Spleen (tissue), 7 donors: ENCODE measurements around the gene COL25A1.

Source experiments
- CTCF ChIP-seq, 11 experiments: fragments of 200-600 bp in 7 of 11; fragments of 450-650 bp in 4 of 11; sonication (generic) in 4 of 11; IDR thresholded peaks in 8 of 11; conservative IDR thresholded peaks in 3 of 11; 1 replicate in 7 of 11; 2 replicates in 4 of 11; pipeline versions ENCODE4 v1.4.0 to v1.8.0; 2016 to 2021; ENCODE audit warnings: antibody characterized with exemption in 11 of 11, inconsistent platforms in 4 of 11, mild to moderate bottlenecking in 1 of 11
- POLR2AphosphoS5 ChIP-seq, 3 donors: sonication (generic); formaldehyde crosslinking; IDR thresholded peaks; one replicate each; pipeline ENCODE4 v1.5.1; 2017; ENCODE audit warnings: antibody characterized with exemption in 3 of 3
- donor health status: DM: no; HTN: no; CAD: no; lungs with moderate emphysema.
- donor health status: DM: no; HTN: no; CAD: no.
- donor health status: DM: no; HTN: no; CAD: no.

- TF ChIP-seq POLR2AphosphoS5 (IDR thresholded peaks at IDR 0.05) (no peak), CTCF (IDR thresholded peaks at IDR 0.05 in 8 of 11, conservative IDR thresholded peaks at IDR 0.05 in 3 of 11) (no peak)
Measured at GRCh38 chr4:108891896-108892590, 410.4 kb downstream of the COL25A1 start.
